Central memory CD8-positive, alpha-beta T cell (primary cell): Measurements from ENCODE around the gene CDH26.

ENCODE experiments used
- ATAC-seq: fragments of 150-1000 bp; cut with Tn5 transposase; replicated peaks from 2 replicates; pipeline ENCODE4 v1.10.0; 2022; ENCODE audit warnings: mild to moderate bottlenecking, moderate FRiP score, moderate number of reproducible peaks; ENCODE audit not compliant: poor library complexity, severe bottlenecking; ENCODE audit errors: extremely low read depth
- DNase-seq, 2 donors: peaks; one replicate each; pipeline ENCODE4 v3.0.0; 2021; ENCODE audit warnings: low spot score in 2 of 2
- H3K27ac Mint-ChIP-seq: one replicate; pipeline ENCODE4 v1.8.0; 2022; ENCODE audit warnings: low read depth, mild to moderate bottlenecking, moderate library complexity, mixed read lengths
- H3K27me3 Mint-ChIP-seq: one replicate; pipeline ENCODE4 v1.8.0; 2022; ENCODE audit warnings: mixed read lengths
- H3K36me3 Mint-ChIP-seq: one replicate; pipeline ENCODE4 v1.8.0; 2022; ENCODE audit warnings: mild to moderate bottlenecking, moderate library complexity, mixed read lengths; ENCODE audit not compliant: insufficient read depth
- H3K4me1 Mint-ChIP-seq: one replicate; pipeline ENCODE4 v1.8.0; 2022; ENCODE audit warnings: mixed read lengths
- H3K4me3 Mint-ChIP-seq: one replicate; pipeline ENCODE4 v1.8.0; 2022; ENCODE audit warnings: mild to moderate bottlenecking, moderate library complexity, mixed read lengths
- H3K9me3 Mint-ChIP-seq: one replicate; pipeline ENCODE4 v1.8.0; 2022; ENCODE audit warnings: mixed read lengths

The CDH26 gene

GRCh38 chr20:59997896-59998295 is 39.7 kb downstream of the CDH26 start:
- DNase-seq, result no peak
- ATAC-seq, result no peak
- H3K27me3 Mint-ChIP-seq, result no peaks in the 10 kb centered on the region
- no peaks in the 10 kb centered on the region for H3K4me1 Mint-ChIP-seq
- H3K36me3 Mint-ChIP-seq, result no peaks in the 10 kb centered on the region
- no peak overlapping the region for H3K27ac Mint-ChIP-seq
- no peak overlapping the region for H3K4me3 Mint-ChIP-seq
- no peaks in the 10 kb centered on the region for H3K9me3 Mint-ChIP-seq

- no peak for ATAC-seq
- no peak for DNase-seq
- no peaks in the 10 kb centered on the region for H3K36me3 Mint-ChIP-seq
- H3K27me3 Mint-ChIP-seq, result no peaks in the 10 kb centered on the region
- H3K27ac Mint-ChIP-seq, result no peak overlapping the region
- H3K4me1 Mint-ChIP-seq, result no peaks in the 10 kb centered on the region
- no peak overlapping the region for H3K4me3 Mint-ChIP-seq
- H3K9me3 Mint-ChIP-seq, result no peaks in the 10 kb centered on the region
These were observed 41.3 kb downstream of the CDH26 start for GRCh38 chr20:59999502-59999901.

- DNase-seq, result no peak
- ATAC-seq, result no peak
- H3K9me3 Mint-ChIP-seq, result no peaks in the 10 kb centered on the region
- no peaks in the 10 kb centered on the region for H3K4me1 Mint-ChIP-seq
- H3K27ac Mint-ChIP-seq, result no peak overlapping the region
- H3K27me3 Mint-ChIP-seq, result no peaks in the 10 kb centered on the region
- H3K36me3 Mint-ChIP-seq, result no peaks in the 10 kb centered on the region
- H3K4me3 Mint-ChIP-seq, result no peak overlapping the region
These were observed 42.2 kb downstream of the CDH26 start for GRCh38 chr20:60000271-60001042.

- Mint-ChIP-seq H3K36me3 (no peaks in the 10 kb centered on the region), H3K9me3 (no peaks in the 10 kb centered on the region), H3K4me3 (no peak overlapping the region), H3K27me3 (no peaks in the 10 kb centered on the region), H3K27ac (no peak overlapping the region), H3K4me1 (no peaks in the 10 kb centered on the region)
- DNase-seq (no peak), ATAC-seq (no peak)
These were observed 42.9 kb downstream of the CDH26 start for GRCh38 chr20:60001108-60001507.

GRCh38 chr20:60003776-60004175 is 45.6 kb downstream of the CDH26 start:
- no peak overlapping the region for H3K4me3 Mint-ChIP-seq
- no peak for DNase-seq
- no peak overlapping the region for H3K27ac Mint-ChIP-seq
- H3K36me3 Mint-ChIP-seq, result no peaks in the 10 kb centered on the region
- no peaks in the 10 kb centered on the region for H3K9me3 Mint-ChIP-seq
- ATAC-seq, result no peak
- H3K4me1 Mint-ChIP-seq, result no peaks in the 10 kb centered on the region
- H3K27me3 Mint-ChIP-seq, result no peaks in the 10 kb centered on the region

GRCh38 chr20:60006261-60006660 is 48.0 kb downstream of the CDH26 start:
- no peak overlapping the region for H3K27ac Mint-ChIP-seq
- H3K36me3 Mint-ChIP-seq, result no peaks in the 10 kb centered on the region
- peaks cover 10% of the 10 kb centered on the region for H3K27me3 Mint-ChIP-seq
- peaks cover 12% of the 10 kb centered on the region for H3K4me1 Mint-ChIP-seq
- no peak overlapping the region for H3K4me3 Mint-ChIP-seq
- ATAC-seq (no peak), DNase-seq (no peak)
- H3K9me3 Mint-ChIP-seq, result no peaks in the 10 kb centered on the region

- Mint-ChIP-seq H3K27ac (no peak overlapping the region), H3K9me3 (no peaks in the 10 kb centered on the region), H3K4me3 (no peak overlapping the region), H3K27me3 (peaks cover 10% of the 10 kb centered on the region), H3K4me1 (peaks cover 24% of the 10 kb centered on the region), H3K36me3 (peaks cover 3% of the 10 kb centered on the region)
- no peak for DNase-seq
- ATAC-seq, result no peak
These were observed 49.2 kb downstream of the CDH26 start for GRCh38 chr20:60007464-60007863.

GRCh38 chr20:60008130-60008808 is 50.0 kb downstream of the CDH26 start:
- peak; percentile 50 for ATAC-seq
- Mint-ChIP-seq H3K36me3 (peaks cover 3% of the 10 kb centered on the region), H3K9me3 (no peaks in the 10 kb centered on the region), H3K4me1 (peaks cover 27% of the 10 kb centered on the region), H3K27me3 (peaks cover 10% of the 10 kb centered on the region), H3K4me3 (no peak overlapping the region), H3K27ac (no peak overlapping the region)
- DNase-seq, result no peak

- no peak for ATAC-seq
- DNase-seq, result no peak
- Mint-ChIP-seq H3K27ac (no peak overlapping the region), H3K27me3 (peaks cover 10% of the 10 kb centered on the region), H3K4me1 (peaks cover 27% of the 10 kb centered on the region), H3K36me3 (peaks cover 3% of the 10 kb centered on the region), H3K4me3 (no peak overlapping the region), H3K9me3 (no peaks in the 10 kb centered on the region)
These were observed 51.1 kb downstream of the CDH26 start for GRCh38 chr20:60009318-60009717.

GRCh38 chr20:60009826-60010616 is 51.8 kb downstream of the CDH26 start:
- peak overlapping the region; percentile 44 for H3K4me3 Mint-ChIP-seq
- H3K4me1 Mint-ChIP-seq, result peaks cover 27% of the 10 kb centered on the region

GRCh38 chr20:60010689-60011458 is 52.7 kb downstream of the CDH26 start:
- no peak for DNase-seq
- Mint-ChIP-seq H3K4me1 (peaks cover 27% of the 10 kb centered on the region), H3K4me3 (peak overlapping the region; percentile 44), H3K27me3 (peaks cover 10% of the 10 kb centered on the region), H3K27ac (no peak overlapping the region), H3K9me3 (no peaks in the 10 kb centered on the region), H3K36me3 (peaks cover 3% of the 10 kb centered on the region)
- ATAC-seq, result no peak

More at GRCh38 chr20:60009826-60010616, 51.8 kb downstream of the CDH26 start:
- no peak for ATAC-seq
- DNase-seq, result no peak
- Mint-ChIP-seq H3K9me3 (no peaks in the 10 kb centered on the region), H3K27me3 (peaks cover 10% of the 10 kb centered on the region), H3K36me3 (peaks cover 3% of the 10 kb centered on the region), H3K27ac (no peak overlapping the region)
